CD14-positive monocyte (primary cell): Measurements from ENCODE around the gene OR6C75. TPM values are rescaled to one million over a fixed set of nuclear protein-coding genes. Genes with fewer than 3 reads are reported as not detected.

Experiments used
- DNase-seq, 3 donors: peaks; one replicate each; pipeline ENCODE4 v3.0.0-alpha.2; 2011 to 2022
- H2AFZ ChIP-seq: 2 replicates; pipeline ENCODE4 v1.6.0; 2012; ENCODE audit warnings: mild to moderate bottlenecking, low read depth, low read length, inconsistent platforms; ENCODE audit not compliant: insufficient read depth, poor library complexity, severe bottlenecking
- H3K27ac ChIP-seq, 2 donors: 1 replicate in 1 of 2; 2 replicates in 1 of 2; pipeline ENCODE4 v1.5.1; 2012 to 2013; ENCODE audit warnings: low read length in 2 of 2, control low read depth in 1 of 2, inconsistent platforms in 1 of 2, low read depth in 1 of 2, mild to moderate bottlenecking in 1 of 2
- H3K27me3 ChIP-seq, 2 donors: one replicate each; pipeline versions ENCODE4 v1.6.0 to v1.6.1; 2011 to 2013; ENCODE audit warnings: low read length in 2 of 2; ENCODE audit not compliant: control insufficient read depth in 2 of 2, insufficient read depth in 2 of 2
- H3K36me3 ChIP-seq, 2 donors: replicated peaks in 1 of 2; 1 replicate in 1 of 2; 2 replicates in 1 of 2; pipeline versions ENCODE4 v1.5.1 to v1.6.1; 2012 to 2013; ENCODE audit warnings: low read length in 2 of 2, control low read depth in 1 of 2, inconsistent platforms in 1 of 2, mild to moderate bottlenecking in 1 of 2; ENCODE audit not compliant: insufficient read depth in 2 of 2, control insufficient read depth in 1 of 2
- H3K4me1 ChIP-seq, 2 donors: 1 replicate in 1 of 2; 2 replicates in 1 of 2; pipeline versions ENCODE4 v1.5.1 to v1.6.1; 2012 to 2013; ENCODE audit warnings: low read length in 2 of 2, control low read depth in 1 of 2, inconsistent platforms in 1 of 2, mild to moderate bottlenecking in 1 of 2, moderate library complexity in 1 of 2; ENCODE audit not compliant: insufficient read depth in 2 of 2, control insufficient read depth in 1 of 2
- H3K4me2 ChIP-seq: replicated peaks from 2 replicates; pipeline ENCODE3; 2012; ENCODE audit warnings: low read length, moderate library complexity, mild to moderate bottlenecking; ENCODE audit not compliant: poor library complexity, severe bottlenecking; ENCODE audit errors: extremely low read depth
- H3K4me3 ChIP-seq, 3 experiments: fragments of 200-600 bp in 1 of 3; sonication (generic) in 1 of 3; replicated peaks in 1 of 3; 1 replicate in 2 of 3; 2 replicates in 1 of 3; pipeline ENCODE4 v1.5.1; 2011 to 2013; ENCODE audit warnings: low read length in 3 of 3, mild to moderate bottlenecking in 3 of 3, control low read depth in 2 of 3, low read depth in 2 of 3, inconsistent platforms in 1 of 3, moderate library complexity in 1 of 3
- H3K79me2 ChIP-seq: 2 replicates; pipeline ENCODE4 v1.6.0; 2012; ENCODE audit warnings: mild to moderate bottlenecking, control low read depth, inconsistent platforms, low read length, moderate library complexity; ENCODE audit not compliant: insufficient read depth
- H3K9ac ChIP-seq: 2 replicates; pipeline ENCODE4 v1.6.0; 2017; ENCODE audit warnings: low read length, mild to moderate bottlenecking; ENCODE audit not compliant: insufficient read depth, poor library complexity, severe bottlenecking
- H3K9me3 ChIP-seq, 2 donors: replicated peaks in 1 of 2; 1 replicate in 1 of 2; 2 replicates in 1 of 2; pipeline versions ENCODE4 v1.5.1 to v1.6.1; 2012 to 2013; ENCODE audit warnings: low read length in 2 of 2, control low read depth in 1 of 2; ENCODE audit not compliant: control insufficient read depth in 1 of 2, insufficient read depth in 1 of 2
- H4K20me1 ChIP-seq: 2 replicates; pipeline ENCODE4 v1.6.0; 2012; ENCODE audit warnings: mild to moderate bottlenecking, low read length, control low read depth, moderate library complexity; ENCODE audit not compliant: insufficient read depth
- H3K27ac Mint-ChIP-seq, 7 donors: one replicate each; pipeline ENCODE4 v1.8.0; 2020; ENCODE audit warnings: mild to moderate bottlenecking in 7 of 7, mixed read lengths in 7 of 7, moderate library complexity in 6 of 7, inconsistent platforms in 2 of 7
- H3K27me3 Mint-ChIP-seq, 3 donors: one replicate each; pipeline ENCODE4 v1.8.0; 2021 to 2022; ENCODE audit warnings: low read depth in 3 of 3, mild to moderate bottlenecking in 3 of 3, mixed read lengths in 3 of 3, moderate library complexity in 3 of 3, inconsistent platforms in 1 of 3
- H3K36me3 Mint-ChIP-seq, 2 donors: one replicate each; pipeline ENCODE4 v1.8.0; 2020; ENCODE audit warnings: mixed read lengths in 2 of 2, inconsistent platforms in 1 of 2, mild to moderate bottlenecking in 1 of 2
- H3K4me1 Mint-ChIP-seq: one replicate; pipeline ENCODE4 v1.8.0; 2020; ENCODE audit warnings: mild to moderate bottlenecking, mixed read lengths
- H3K4me3 Mint-ChIP-seq, 2 donors: one replicate each; pipeline ENCODE4 v1.8.0; 2020; ENCODE audit warnings: mild to moderate bottlenecking in 2 of 2, mixed read lengths in 2 of 2, moderate library complexity in 1 of 2
- H3K9me3 Mint-ChIP-seq, 7 donors: one replicate each; pipeline ENCODE4 v1.8.0; 2020 to 2022; ENCODE audit warnings: mixed read lengths in 7 of 7, mild to moderate bottlenecking in 6 of 7, moderate library complexity in 6 of 7, inconsistent platforms in 2 of 7
- CTCF ChIP-seq: fragments of 200-600 bp; IDR thresholded peaks from one replicate; pipeline ENCODE4 v1.8.0; 2022; ENCODE audit warnings: antibody characterized with exemption, mild to moderate bottlenecking
- WGBS: methylation state at CpG from one replicate; pipeline ENCODE4 v1.1.5; 2013; ENCODE audit warnings: missing lambda C conversion rate; ENCODE audit not compliant: insufficient coverage; 5-methylcytosine and 5-hydroxymethylcytosine counted together
- intact Hi-C, 2 donors: fragments of 100-400 bp; cut with micrococcal nuclease; formaldehyde crosslinking; loops; one replicate each; pipeline versions ENCODE4 v1.15.0 to v1.15.1; 2023
- polyA plus RNA-seq, 3 donors: library from polyadenylated mRNA; depleted of rRNA in 1 of 3; unstranded in 2 of 3; stranded (reverse) in 1 of 3; fragments of 300-500 nt in 2 of 3; fragments of >200 nt in 1 of 3; fragmentation: Illumina TruSeq in 2 of 3; gene quantifications; 1 replicate in 2 of 3; 2 replicates in 1 of 3; pipeline ENCODE4 v1.2.3, GENCODE V29; 2012 to 2021

Gene OR6C75
- polyA plus RNA-seq, 3 donors: not detected

GRCh38 chr12:55385891-55386290 lies 23.1 kb downstream of the OR6C75 start:
- Mint-ChIP-seq H3K4me1 (no peaks in the 10 kb centered on the region), H3K27me3 (peaks cover 0 to 7% (median 0%) of the 10 kb centered on the region in 3 donors), H3K4me3 (no peak overlapping the region), H3K36me3 (no peaks in the 10 kb centered on the region), H3K27ac (no peak overlapping the region), H3K9me3 (no peaks in the 10 kb centered on the region)
- Histone ChIP-seq H3K27ac (no peak overlapping the region), H3K4me1 (no peaks in the 10 kb centered on the region), H3K9me3 (no peaks in the 10 kb centered on the region), H2AFZ (no peak overlapping the region), H3K79me2 (no peaks in the 10 kb centered on the region), H3K4me2 (no peak overlapping the region), H3K4me3 (no peak overlapping the region), H3K27me3 (no peaks in the 10 kb centered on the region), H3K36me3 (no peaks in the 10 kb centered on the region), H3K9ac (no peak overlapping the region), H4K20me1 (no peaks in the 10 kb centered on the region)
- intact Hi-C loops: no loop called here
- no peak for DNase-seq
- no peak for TF ChIP-seq CTCF

- no peak overlapping the region for H3K4me3 ChIP-seq
- no peak for TF ChIP-seq CTCF
- DNase-seq: no peak
- H3K4me1 ChIP-seq: no peaks in the 10 kb centered on the region
- intact Hi-C loops: no loop called here
- no peak overlapping the region for H2AFZ ChIP-seq
- Mint-ChIP-seq H3K36me3 (no peaks in the 10 kb centered on the region), H3K9me3 (peaks cover 0 to 7% (median 2%) of the 10 kb centered on the region in 7 donors), H3K27ac (no peak overlapping the region), H3K27me3 (peaks cover 2 to 9% (median 3%) of the 10 kb centered on the region in 3 donors), H3K4me1 (no peaks in the 10 kb centered on the region), H3K4me3 (no peak overlapping the region)
- H3K4me2 ChIP-seq: no peak overlapping the region
- no peaks in the 10 kb centered on the region for H3K79me2 ChIP-seq
- H3K9ac ChIP-seq: no peak overlapping the region
- H3K36me3 ChIP-seq: no peaks in the 10 kb centered on the region
- H4K20me1 ChIP-seq: no peaks in the 10 kb centered on the region
- H3K9me3 ChIP-seq: no peaks in the 10 kb centered on the region
- peaks cover 0 to 2% of the 10 kb centered on the region in 2 donors for H3K27me3 ChIP-seq
- WGBS: 93% methylated on average over 23 of the region's 23 CpGs
- H3K27ac ChIP-seq: no peak overlapping the region
Observed at GRCh38 chr12:55392032-55392795, 29.4 kb downstream of the OR6C75 start.
